NCI-H1930 (cell line): ENCODE data around the gene ATG4B.

Experiments
- DNase-seq, 2 experiments: peaks; one replicate each; lab custom pipeline; 2025; lab: John Stamatoyannopoulos, UW

The ATG4B gene

DNA sequence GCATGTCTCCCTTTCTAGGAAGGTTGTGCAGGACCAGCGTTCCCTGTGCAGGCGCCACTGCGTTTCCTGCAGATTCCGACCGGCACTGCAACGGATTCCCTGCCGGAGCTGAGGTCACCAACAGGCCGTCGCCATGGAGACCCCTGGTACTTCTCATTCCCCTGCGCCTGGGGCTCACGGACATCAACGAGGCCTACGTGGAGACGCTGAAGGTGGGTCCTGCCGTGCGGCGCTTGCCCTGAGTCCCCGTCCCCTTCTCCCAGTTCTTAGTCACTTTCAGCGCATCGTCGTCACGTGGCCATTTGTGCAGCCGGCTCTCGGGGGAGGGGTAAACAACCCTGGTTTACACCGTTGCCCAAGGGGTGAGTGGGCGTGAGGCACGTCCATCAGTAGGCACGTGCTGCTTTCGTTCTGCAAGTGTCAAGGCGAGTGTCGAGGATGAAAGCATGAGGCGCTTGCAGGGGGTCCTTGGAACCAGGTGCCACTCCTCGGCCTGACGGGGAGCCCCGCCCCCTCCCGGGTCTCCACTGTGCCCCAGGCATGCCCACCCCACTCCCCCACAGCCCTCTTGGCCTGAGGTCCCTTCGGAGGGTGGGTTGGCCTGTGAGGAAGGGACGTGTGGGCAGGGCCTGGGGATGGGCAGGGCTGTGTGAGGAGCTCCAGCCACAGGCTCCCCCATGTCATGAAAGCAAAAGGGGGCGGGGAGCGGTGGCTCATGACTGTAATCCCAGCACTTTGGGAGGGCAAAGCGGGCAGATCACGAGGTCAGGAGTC lies 29.3 kb downstream of the ATG4B start:
- DNase-seq = no peak

- no peak for DNase-seq
Measured at GRCh38 chr2:241668354-241668753, 30.9 kb downstream of the ATG4B start.

GRCh38 chr2:241668839-241669238 lies 31.3 kb downstream of the ATG4B start:
- DNase-seq = no peak

DNA sequence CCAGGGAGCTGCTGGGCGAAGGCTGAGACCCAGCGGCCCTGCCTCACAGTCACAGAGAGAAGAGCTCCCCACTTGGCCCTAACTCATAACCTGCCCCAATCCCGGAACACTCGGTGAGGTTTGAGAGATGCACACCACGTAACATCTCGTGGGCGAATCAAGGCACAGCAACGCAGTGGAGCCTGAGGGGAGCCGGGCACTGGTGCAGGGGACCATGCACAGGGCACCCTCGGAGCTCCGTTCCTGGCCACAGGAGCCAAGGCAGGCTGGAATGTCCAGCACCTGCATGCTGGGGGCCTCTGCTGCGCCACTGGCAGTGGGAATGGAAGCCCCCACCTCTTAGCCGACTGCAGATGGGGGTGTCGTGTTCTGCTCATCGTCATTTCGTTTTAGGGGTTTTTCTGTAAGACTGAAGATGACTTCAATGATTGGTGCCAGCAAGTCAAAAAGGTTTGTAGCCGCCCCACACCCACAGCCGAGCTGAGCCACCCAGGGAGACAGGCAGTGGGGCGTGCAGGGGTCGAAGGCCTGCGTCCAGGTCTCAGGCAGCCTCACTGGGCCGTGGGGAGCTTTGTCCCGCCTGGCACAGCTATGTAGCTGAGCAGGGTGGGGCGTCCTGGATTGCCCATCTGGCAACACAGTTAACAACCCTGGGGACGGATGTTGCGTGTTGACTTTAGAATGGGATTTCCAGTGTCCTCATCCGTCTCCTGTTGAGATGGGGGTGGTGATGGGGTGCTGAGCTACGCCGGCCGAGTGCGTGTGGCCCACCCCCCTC lies 33.0 kb downstream of the ATG4B start:
- DNase-seq = no peak

DNA sequence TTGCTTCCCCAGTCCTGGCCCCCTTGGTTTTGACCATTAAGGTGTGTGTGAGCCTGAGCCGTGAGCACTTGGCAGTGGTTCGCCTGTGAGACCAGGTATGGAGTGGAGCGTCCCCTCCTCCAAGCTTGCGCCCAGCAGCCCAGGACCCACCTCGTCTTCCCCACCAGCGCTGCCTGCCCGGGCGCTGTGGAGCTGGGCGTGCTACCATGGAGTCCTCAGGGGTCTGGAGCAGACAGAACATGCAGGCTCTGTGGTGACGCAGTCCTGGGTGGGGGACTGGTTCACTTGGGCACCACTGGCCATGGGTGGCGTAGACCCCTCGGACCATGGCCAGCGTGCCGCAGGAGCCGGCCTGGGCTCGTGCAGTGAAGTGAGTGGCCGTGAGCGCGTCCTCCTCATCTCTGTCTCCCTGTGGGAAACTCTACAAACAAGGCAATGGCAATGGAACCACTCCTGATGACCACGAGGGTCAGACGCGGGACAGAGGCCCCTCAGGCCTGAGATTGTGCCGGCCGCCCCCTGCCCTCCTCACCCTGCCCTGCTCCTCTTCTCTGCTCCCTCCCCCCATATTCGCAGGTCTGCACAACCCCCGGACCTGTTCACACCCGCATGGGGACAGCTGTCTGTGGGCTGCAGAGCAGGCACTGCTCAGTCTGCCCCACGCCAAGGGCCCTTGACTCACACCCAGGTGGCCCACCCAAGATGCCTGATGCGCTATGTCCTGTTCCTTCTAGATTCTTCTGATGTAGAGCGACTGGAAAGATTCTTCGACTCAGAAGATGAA lies 34.2 kb downstream of the ATG4B start:
- no peak for DNase-seq

DNA sequence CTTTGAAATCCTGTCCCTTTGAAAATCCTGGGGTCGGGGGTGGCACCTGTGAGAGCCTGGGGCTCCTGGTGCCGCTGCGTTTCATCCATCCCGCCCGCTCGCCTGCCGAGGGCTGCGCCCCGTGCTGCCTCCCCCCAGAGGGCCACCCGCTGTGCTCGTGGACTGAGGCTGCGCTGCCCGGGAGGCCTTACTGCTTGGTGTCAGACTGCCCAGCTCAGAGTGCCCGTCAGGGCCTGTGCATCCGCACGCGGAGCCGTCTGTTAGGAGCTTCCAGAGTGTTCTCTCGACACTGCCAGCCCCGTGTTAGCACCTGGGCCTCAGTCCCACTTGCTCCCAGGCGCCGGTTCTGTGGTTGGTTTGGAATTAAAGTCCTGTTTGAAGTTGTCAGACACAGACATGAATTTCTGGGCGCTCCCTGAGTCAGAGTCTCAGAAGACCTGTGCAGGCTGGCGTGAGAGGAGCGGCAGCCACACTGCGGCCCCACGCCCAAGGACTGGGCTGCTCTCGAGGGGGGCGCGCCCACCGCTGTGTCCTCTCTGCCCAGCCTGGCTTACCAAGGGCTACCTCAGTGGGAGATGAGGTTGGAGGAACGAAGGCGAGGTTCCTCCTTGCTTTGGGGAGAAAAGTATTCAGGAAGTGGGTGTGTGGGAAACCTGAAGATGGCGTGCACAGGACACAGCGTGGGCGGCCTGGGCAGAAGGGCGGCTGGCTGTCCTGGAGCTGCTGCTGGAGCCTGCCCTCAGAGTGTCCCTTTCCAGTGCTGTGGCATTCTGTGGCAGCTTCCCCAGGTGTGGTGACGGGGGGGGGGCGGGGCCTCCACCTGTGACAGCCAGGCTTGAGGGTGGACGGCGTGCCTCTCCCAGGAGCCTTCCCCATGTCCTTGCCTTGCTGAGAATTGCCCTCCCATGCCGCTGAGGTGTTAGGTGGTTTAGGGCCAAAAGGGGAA lies 35.0 kb downstream of the ATG4B start:
- DNase-seq = no peak

DNA sequence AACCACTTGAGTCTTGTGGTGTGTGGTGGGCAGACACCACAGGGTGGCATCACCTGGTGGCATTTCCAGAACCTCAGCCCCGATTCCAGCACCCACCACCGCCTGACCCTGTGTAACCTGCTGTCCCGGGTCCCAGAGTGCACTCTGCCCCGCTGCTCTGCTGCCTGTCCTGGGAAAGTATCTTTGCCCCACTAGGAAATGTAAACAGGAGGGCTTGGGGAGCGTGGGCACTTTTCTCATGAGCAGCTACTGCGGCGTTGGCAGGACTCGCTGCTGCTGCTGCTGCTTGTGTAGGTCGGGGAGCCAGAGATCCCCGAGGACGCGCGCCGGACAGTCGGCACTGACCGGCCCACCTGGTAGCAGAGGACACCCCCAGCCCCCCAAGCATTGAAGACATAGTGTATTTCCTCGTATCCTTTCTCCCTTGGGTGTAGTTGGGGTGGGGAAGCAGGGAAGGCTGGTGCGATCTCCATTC lies 35.7 kb downstream of the ATG4B start:
- DNase-seq = no peak

DNA sequence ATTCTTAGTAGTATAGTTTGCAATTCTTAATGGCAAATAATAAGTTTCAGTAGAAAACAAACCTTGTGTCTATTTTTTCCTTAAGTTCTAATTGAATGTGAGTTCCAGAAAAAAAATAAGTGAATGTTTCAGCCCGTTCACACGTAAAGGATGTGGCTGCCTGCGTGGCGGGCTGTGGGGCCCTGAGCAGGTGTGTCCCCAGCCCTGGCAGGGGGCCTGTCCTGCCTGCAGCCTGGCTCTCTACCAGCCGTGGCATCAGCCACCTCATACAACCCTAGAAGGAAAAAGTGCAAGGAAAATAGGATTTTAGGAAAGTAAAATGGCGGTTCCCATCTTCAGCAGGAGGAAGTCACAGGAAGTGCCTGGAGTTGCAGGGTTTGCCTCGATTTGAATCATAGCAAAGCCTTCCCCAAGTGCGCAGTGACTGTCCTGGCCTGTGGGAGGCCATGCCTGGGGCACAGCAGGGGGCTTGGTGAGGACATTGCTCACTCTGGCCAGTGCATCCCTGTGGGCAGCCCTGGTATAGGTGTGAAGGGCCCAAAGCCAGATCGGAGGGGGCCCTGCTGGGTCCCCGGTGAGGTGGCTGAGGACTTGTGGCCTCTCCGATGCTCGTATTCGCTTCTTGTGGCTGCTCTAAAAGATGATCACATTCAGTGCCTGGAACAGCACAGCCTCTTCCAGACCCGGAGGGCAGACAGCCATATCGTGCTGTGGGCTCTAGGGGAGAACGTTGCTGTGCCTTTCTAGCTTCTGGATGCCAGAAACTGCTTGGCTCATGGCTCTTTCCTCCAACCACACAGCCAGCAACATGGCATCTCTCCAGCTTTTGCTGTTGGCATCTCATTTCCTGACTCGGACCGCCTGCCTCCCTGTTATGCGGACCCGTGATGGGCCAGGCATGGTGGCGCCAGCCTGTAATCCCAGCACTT lies 36.6 kb downstream of the ATG4B start:
- no peak for DNase-seq

DNA sequence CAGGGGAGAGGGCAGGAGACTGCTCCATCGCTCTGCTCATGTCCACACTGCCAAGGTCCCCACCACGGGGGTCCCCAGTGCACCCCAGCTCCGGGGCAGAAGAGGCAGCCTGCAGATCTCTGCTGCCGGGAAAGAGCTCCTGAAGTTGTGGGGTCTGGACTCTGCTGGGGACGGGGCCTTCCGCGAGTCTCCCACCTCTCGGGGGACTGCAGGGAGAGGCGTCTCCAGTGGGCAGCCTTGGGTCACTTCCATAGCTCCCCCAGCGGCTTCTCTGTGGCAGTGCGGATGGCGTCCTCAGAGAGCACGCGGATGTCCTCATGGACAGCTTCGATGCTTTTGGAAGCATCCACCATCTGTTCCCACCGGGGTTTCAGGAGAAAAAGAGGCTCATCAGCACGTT lies 38.4 kb downstream of the ATG4B start:
- DNase-seq = no peak

- no peak for DNase-seq
Measured at GRCh38 chr2:241676665-241677064, 39.2 kb downstream of the ATG4B start.

- DNase-seq = no peak
Measured at GRCh38 chr2:241677392-241677791, 39.9 kb downstream of the ATG4B start.

DNA sequence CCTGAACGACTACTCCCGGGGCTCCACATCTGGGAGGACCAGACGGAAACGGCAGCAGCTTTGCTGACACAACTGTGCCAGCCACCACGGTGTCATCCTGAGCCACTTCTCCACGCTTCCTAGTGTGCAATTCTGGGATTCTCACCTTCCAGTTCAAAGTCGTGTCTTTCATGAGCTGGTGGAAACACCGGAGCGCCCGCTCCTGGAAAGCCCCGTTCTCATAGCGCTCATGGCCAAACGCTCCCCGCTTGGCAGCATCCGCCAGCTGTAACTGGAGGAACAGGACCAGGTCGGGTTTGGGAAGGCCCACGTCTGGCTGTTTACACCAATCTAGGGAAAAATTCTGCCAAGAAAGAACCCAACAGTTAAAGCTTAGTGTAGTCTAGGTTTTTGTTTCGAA lies 40.8 kb downstream of the ATG4B start:
- no peak for DNase-seq

GRCh38 chr2:241678784-241679540 lies 41.5 kb downstream of the ATG4B start:
- no peak for DNase-seq

- DNase-seq = no peak
Measured at GRCh38 chr2:241680044-241680443, 42.6 kb downstream of the ATG4B start.

GRCh38 chr2:241680827-241681599 lies 43.5 kb downstream of the ATG4B start:
- DNase-seq = no peak

GRCh38 chr2:241686324-241686649 lies 48.8 kb downstream of the ATG4B start:
- DNase-seq = no peak

DNA sequence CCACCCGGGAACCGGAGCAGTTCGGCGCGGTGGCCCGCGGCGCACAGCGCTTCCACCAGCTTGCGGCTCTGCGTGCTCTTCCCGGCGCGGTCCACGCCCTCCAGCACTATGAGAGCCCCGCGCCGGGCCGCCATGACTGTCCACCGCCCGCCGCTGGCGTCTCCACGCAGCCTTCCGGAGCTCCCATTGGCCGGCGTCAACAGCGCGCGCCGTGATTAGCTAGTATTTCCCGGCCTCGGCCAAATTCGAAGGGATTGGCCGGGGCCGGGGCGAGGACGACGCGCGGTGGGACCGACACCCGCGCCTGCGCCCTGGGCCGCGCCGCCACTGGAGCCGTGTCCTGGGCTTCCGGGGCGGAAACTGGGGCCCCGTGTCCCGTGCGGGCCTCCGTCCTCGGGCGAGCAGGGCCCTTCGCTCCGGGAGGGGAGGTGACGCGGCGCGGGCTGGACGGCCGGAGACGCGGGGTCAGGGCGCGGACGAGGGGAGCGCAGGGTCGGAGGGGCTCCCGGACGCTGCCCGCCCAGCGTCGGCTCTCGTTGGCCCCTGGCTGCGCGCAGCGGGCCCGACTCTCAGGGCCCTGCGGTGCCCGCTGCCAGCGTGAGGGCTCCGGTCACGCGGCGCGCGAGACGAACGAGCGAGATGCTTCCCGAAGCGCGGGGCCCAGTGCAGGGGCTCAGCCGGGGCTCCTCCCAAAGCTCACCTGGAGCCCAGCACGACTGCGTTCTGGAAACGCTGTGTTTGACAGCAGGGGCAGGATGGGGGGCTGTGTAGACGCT lies 49.3 kb downstream of the ATG4B start, which contains the start of gene DTYMK:
TSS of gene DTYMK (minus strand) at position 166 of the 776 bp plus-strand sequence. CDS start at position 134, 32 bp downstream.
- DNase-seq = peak; percentile 90 to 97

GRCh38 chr2:241689306-241689705 lies 51.8 kb downstream of the ATG4B start:
- DNase-seq = no peak
